Mucosa of rectum (tissue), 2 donors: ENCODE data around the gene MMP27.

ENCODE experiments used
- H3K27ac ChIP-seq, 2 donors: one replicate each; pipeline ENCODE4 v1.7.0; 2013; ENCODE audit warnings: inconsistent platforms in 2 of 2, low read depth in 2 of 2, low read length in 2 of 2
- H3K27me3 ChIP-seq, 2 donors: one replicate each; pipeline ENCODE4 v1.7.0; 2013; ENCODE audit warnings: low read length in 2 of 2; ENCODE audit not compliant: control insufficient read depth in 2 of 2, insufficient read depth in 2 of 2
- H3K36me3 ChIP-seq, 2 donors: one replicate each; pipeline ENCODE4 v1.7.0; 2013; ENCODE audit warnings: low read length in 2 of 2; ENCODE audit not compliant: control insufficient read depth in 2 of 2, insufficient read depth in 2 of 2
- H3K4me1 ChIP-seq, 2 donors: one replicate each; pipeline ENCODE4 v1.7.0; 2013; ENCODE audit warnings: low read length in 2 of 2, mild to moderate bottlenecking in 1 of 2; ENCODE audit not compliant: control insufficient read depth in 2 of 2, insufficient read depth in 2 of 2
- H3K4me3 ChIP-seq, 2 donors: one replicate each; pipeline ENCODE4 v1.7.0; 2013; ENCODE audit warnings: low read length in 2 of 2
- H3K9ac ChIP-seq, 2 donors: one replicate each; pipeline ENCODE4 v1.7.0; 2013; ENCODE audit warnings: low read length in 2 of 2, low read depth in 1 of 2, mild to moderate bottlenecking in 1 of 2
- H3K9me3 ChIP-seq, 2 donors: one replicate each; pipeline ENCODE4 v1.7.0; 2013; ENCODE audit warnings: low read length in 2 of 2; ENCODE audit not compliant: control insufficient read depth in 2 of 2
- donor health status: healthy.
- donor health status: Normal muscosa, but diverticular disease.

The MMP27 gene

DNA sequence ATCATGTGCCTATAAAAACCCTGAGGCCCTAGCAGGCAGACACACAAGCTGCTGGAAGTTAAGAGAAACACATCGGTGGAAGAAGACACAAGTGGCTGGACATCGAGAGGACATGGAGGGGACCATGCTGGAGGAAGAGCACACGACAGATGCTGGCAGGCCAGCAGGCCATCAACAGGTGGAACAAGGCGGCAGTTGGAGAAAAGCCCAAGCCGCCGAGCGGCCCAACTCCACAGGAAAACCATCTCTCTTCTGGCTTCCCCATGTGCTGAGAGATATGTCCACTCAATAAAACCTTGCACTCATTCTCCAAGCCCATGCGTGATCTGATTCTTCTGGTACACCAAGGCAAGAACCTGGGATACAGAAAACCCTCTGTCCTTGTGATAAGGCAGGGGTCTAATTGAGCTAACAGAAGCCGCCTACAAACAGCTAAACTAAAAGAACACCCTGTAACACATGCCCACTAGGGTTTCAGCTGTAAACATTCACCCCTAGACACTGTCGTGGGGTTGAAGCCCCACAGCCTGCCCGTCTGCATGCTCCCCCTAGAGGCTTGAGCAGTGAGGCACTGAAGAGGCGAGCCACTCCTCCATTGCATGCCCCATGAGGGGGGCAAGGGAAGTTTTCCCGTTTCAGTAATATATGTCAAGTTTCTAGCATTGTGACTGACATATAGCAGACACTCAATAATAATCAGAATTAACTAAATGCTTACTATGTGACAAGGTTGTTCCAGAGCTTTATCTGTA, 41.4 kb downstream of the MMP27 start:
- Histone ChIP-seq H3K9me3 (no peaks in the 10 kb centered on the region), H3K4me1 (no peaks in the 10 kb centered on the region), H3K9ac (no peak overlapping the region), H3K27ac (no peak overlapping the region), H3K4me3 (no peak overlapping the region), H3K27me3 (peaks cover 3% of the 10 kb centered on the region in 2 donors), H3K36me3 (no peaks in the 10 kb centered on the region)

DNA sequence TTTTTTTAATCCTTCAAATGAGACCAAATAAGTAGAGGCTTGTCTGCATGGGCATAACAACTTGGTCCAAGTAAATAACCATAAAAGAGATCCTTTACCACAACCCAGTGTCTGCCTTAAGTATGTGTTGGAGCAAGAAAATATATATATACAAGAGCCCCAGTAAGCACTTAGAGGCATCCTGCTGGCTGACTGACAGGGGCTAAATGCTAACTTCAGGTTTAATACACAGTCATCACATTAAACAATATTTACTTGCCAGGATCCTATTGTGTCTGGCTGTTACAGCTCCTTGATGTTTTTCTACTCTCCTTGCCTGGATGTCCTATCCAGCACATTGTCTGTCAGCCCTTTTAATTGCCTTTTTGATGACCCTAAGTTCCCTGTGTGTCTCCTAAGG, 43.0 kb downstream of the MMP27 start:
- no peaks in the 10 kb centered on the region for H3K4me1 ChIP-seq
- no peaks in the 10 kb centered on the region for H3K36me3 ChIP-seq
- no peak overlapping the region for H3K4me3 ChIP-seq
- H3K27ac ChIP-seq = no peak overlapping the region
- no peaks in the 10 kb centered on the region for H3K9me3 ChIP-seq
- H3K9ac ChIP-seq = no peak overlapping the region
- H3K27me3 ChIP-seq = peaks cover 3 to 5% of the 10 kb centered on the region in 2 donors

DNA sequence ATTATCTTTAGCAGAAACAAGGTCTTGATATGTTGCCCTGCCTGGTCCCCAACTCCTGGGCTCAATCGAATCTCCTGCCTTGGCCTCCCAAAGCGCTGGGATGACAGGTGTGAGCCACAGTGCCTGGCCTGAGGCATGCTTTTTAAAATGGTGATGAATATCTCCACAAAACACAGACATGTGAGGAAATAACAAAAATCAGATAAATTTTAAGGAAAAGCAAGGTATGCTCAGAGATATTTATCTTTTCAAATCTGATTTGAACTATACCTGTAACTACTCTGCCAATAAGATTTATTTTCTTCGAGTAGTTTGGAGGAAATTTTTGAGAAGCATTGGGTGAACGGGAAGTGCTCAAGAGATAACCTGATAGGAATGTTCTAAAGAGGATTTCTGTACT, 44.5 kb downstream of the MMP27 start:
- Histone ChIP-seq H3K9ac (no peak overlapping the region), H3K27ac (no peak overlapping the region), H3K27me3 (peaks cover 3 to 7% of the 10 kb centered on the region in 2 donors), H3K36me3 (no peaks in the 10 kb centered on the region), H3K4me3 (no peak overlapping the region), H3K9me3 (no peaks in the 10 kb centered on the region), H3K4me1 (no peaks in the 10 kb centered on the region)

DNA sequence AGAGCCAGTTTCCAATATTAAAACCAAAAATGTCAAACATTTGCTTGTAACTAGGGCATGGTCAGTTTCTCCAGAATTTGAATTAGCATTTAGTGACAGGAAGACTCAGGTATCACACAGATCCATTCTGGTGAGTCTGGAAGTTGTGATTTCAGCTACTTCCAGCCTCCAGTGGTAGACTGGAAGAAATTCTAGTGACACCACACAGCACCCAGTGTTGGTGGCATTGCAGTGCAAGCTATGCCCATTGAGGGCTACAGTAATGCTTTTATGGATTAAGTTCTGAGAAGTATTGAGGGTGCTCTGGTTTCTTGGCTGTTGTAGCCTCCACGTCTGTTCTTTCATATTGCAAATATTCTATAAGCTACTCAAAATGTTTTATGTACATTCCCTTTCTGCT, 49.0 kb downstream of the MMP27 start:
- Histone ChIP-seq H3K9ac (no peak overlapping the region), H3K27me3 (peaks cover 3 to 7% of the 10 kb centered on the region in 2 donors), H3K36me3 (no peaks in the 10 kb centered on the region), H3K9me3 (peaks cover 0 to 3% of the 10 kb centered on the region in 2 donors), H3K4me3 (no peak overlapping the region), H3K4me1 (no peaks in the 10 kb centered on the region), H3K27ac (no peak overlapping the region)

DNA sequence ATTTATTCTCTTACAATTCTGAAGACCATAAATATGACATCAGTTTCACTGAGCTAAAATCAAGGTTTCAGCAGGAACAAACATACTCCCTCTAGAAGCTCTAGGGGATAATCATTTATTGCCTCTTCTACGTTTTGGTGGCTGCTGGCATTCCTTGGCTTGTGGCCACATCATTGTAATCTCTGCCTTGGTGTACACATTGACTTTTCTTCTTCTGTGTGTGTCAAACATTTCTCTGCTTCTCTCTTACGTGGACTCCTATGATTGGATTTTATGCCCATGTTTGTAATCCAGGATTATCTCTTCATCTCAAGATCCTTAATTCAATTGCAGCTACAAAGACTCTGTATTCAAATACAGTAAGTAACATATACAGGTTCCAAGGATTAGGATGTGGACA, 50.0 kb downstream of the MMP27 start:
- Histone ChIP-seq H3K27ac (no peak overlapping the region), H3K9ac (no peak overlapping the region), H3K27me3 (peaks cover 3 to 7% of the 10 kb centered on the region in 2 donors), H3K4me1 (no peaks in the 10 kb centered on the region), H3K4me3 (no peak overlapping the region), H3K36me3 (no peaks in the 10 kb centered on the region), H3K9me3 (peaks cover 0 to 3% of the 10 kb centered on the region in 2 donors)

DNA sequence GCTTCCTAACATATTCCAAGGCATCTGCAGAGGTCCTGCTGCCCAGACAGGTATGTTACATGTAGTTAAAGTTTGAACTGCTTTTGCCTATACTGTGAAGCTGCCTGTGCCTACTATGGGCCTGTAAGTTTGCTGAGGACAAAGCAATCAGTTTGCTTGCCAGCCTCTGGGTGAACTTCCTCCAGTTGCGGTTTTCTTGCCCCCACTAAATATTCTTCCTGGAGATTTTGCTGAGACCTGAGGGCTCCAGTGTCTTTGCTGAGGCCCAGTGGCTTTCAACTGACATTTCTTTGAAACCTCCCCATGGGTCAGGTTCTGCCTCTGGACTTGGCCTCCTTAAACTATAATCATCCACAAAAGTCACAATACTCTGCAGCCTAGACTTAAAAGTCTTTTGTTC, 50.8 kb downstream of the MMP27 start:
- no peak overlapping the region for H3K27ac ChIP-seq
- H3K36me3 ChIP-seq = no peaks in the 10 kb centered on the region
- H3K4me1 ChIP-seq = no peaks in the 10 kb centered on the region
- H3K9ac ChIP-seq = no peak overlapping the region
- H3K4me3 ChIP-seq = no peak overlapping the region
- H3K9me3 ChIP-seq = peaks cover 0 to 3% of the 10 kb centered on the region in 2 donors
- H3K27me3 ChIP-seq = peaks cover 3 to 7% of the 10 kb centered on the region in 2 donors

DNA sequence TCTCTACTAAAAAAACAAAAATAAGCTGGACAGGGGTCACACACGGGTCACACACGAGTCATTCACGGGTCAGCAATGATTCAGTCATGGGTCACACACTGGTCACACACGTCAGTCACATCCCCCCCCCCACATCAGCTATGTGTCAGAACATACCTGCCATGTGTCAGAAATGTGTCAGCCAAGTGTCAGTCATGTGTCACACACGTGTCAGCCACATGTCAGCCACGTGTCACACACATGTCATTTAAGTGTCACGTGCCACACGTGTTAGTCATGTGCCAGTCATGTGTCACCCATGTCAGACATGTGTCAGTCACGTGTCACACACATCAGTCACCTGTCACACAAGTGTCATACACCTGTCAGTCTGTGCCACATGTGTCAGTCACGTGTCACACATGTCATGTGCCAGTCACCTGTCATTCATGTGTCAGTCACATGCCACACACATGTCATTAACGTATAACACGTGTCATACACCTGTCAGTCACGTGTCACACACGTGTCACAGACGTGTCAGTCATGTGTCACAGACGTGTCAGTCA, 51.8 kb downstream of the MMP27 start:
- no peak overlapping the region for H3K4me3 ChIP-seq
- no peak overlapping the region for H3K9ac ChIP-seq
- H3K4me1 ChIP-seq = no peaks in the 10 kb centered on the region
- H3K27me3 ChIP-seq = peaks cover 0 to 2% of the 10 kb centered on the region in 2 donors
- peaks cover 0 to 3% of the 10 kb centered on the region in 2 donors for H3K9me3 ChIP-seq
- no peak overlapping the region for H3K27ac ChIP-seq
- no peaks in the 10 kb centered on the region for H3K36me3 ChIP-seq

DNA sequence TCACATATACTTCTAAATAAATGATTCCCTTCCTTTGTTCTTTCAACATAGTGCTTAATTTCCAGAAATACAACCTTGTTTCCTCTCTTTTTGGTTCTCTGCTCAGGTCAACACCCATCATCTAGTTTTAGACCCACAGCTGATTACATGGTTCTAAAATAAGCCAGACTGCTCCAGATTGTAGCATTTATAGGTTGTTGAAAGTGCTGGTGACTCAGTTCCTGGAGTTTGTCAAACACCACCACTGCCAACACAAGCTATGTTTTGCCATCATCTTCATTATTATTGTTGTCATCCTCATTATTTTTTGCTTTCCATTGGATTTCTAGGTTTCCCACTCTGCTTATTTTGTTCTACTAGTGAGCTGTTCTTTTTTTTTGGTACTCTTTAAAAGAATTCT, 58.1 kb downstream of the MMP27 start:
- H3K4me1 ChIP-seq = no peaks in the 10 kb centered on the region

DNA sequence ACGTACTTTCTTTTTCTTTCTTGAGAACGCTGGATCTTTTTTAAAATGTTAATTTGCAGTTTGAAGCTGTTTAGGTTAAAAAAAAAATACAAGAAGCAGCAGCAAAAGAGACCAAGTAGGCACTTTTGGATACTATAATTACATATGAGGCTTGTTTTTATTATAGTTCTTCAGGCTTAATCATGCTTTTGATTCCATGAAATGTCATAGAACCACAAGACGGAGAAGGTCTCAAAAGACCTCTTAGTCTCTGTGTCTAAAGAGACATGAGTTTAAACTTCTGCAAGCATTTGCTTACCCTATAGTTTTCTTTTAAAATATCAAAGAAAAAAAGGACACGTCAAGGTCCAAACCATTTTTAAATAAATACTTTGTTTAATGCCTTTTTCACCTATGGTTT, 61.6 kb downstream of the MMP27 start:
- Histone ChIP-seq H3K4me3 (no peak overlapping the region), H3K36me3 (no peaks in the 10 kb centered on the region)

More for the DNA sequence above, 58.1 kb downstream of the MMP27 start:
- H3K36me3 ChIP-seq = no peaks in the 10 kb centered on the region
- H3K27me3 ChIP-seq = no peaks in the 10 kb centered on the region
- H3K27ac ChIP-seq = no peak overlapping the region
- H3K9me3 ChIP-seq = no peaks in the 10 kb centered on the region
- H3K9ac ChIP-seq = no peak overlapping the region
- no peak overlapping the region for H3K4me3 ChIP-seq

More for the DNA sequence above, 61.6 kb downstream of the MMP27 start:
- no peaks in the 10 kb centered on the region for H3K27me3 ChIP-seq
- H3K9ac ChIP-seq = no peak overlapping the region
- no peaks in the 10 kb centered on the region for H3K9me3 ChIP-seq
- H3K27ac ChIP-seq = no peak overlapping the region
- no peaks in the 10 kb centered on the region for H3K4me1 ChIP-seq
